ENCODE measurements around the gene ALKBH8. TPM values are rescaled to one million over a fixed set of nuclear protein-coding genes. Genes with fewer than 3 reads are reported as not detected.

ALKBH8 gene
- total and polyA plus RNA-seq, 2 of the 13 experiments (the other 11 are each of a cell fraction or from before 2014, with no cell fraction given): 2.4 to 9.1 TPM

DNA sequence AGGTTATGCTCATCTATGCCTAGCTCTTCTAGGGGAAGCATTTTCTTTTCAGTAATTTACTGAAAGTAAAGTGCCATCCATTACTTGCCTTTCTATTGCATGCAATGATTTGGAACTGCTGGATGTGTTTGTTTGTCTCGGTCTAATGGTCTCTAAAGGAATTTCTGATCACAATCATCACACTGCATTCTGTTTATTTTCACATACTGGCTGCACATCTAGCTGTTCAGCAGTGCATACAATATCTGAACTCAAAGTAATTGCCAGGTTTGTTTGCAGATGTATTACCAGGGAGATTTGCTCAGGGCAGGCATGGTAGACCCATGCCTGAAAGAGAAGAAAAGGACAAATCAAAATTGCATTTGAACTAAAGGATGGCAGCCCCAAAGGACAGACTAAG lies 71.5 kb downstream of the ALKBH8 start (continued):
- TF ChIP-seq, protein P1, sequence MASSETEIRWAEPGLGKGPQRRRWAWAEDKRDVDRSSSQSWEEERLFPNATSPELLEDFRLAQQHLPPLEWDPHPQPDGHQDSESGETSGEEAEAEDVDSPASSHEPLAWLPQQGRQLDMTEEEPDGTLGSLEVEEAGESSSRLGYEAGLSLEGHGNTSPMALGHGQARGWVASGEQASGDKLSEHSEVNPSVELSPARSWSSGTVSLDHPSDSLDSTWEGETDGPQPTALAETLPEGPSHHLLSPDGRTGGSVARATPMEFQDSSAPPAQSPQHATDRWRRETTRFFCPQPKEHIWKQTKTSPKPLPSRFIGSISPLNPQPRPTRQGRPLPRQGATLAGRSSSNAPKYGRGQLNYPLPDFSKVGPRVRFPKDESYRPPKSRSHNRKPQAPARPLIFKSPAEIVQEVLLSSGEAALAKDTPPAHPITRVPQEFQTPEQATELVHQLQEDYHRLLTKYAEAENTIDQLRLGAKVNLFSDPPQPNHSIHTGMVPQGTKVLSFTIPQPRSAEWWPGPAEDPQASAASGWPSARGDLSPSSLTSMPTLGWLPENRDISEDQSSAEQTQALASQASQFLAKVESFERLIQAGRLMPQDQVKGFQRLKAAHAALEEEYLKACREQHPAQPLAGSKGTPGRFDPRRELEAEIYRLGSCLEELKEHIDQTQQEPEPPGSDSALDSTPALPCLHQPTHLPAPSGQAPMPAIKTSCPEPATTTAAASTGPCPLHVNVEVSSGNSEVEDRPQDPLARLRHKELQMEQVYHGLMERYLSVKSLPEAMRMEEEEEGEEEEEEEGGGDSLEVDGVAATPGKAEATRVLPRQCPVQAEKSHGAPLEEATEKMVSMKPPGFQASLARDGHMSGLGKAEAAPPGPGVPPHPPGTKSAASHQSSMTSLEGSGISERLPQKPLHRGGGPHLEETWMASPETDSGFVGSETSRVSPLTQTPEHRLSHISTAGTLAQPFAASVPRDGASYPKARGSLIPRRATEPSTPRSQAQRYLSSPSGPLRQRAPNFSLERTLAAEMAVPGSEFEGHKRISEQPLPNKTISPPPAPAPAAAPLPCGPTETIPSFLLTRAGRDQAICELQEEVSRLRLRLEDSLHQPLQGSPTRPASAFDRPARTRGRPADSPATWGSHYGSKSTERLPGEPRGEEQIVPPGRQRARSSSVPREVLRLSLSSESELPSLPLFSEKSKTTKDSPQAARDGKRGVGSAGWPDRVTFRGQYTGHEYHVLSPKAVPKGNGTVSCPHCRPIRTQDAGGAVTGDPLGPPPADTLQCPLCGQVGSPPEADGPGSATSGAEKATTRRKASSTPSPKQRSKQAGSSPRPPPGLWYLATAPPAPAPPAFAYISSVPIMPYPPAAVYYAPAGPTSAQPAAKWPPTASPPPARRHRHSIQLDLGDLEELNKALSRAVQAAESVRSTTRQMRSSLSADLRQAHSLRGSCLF (CRISPR knock-in tag; IDR thresholded peaks at IDR 0.05; ENCODE audit: borderline replicate concordance): no peak
- TF ChIP-seq, protein P2, sequence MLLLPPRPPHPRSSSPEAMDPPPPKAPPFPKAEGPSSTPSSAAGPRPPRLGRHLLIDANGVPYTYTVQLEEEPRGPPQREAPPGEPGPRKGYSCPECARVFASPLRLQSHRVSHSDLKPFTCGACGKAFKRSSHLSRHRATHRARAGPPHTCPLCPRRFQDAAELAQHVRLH (CRISPR knock-in tag; IDR thresholded peaks at IDR 0.05; ENCODE audit: borderline replicate concordance, low read depth): no peak
- TF ChIP-seq NFE2L1 (CRISPR knock-in tag; IDR thresholded peaks at IDR 0.05; ENCODE audit: borderline replicate concordance) (no peak), GATA4 (IDR thresholded peaks at IDR 0.05; ENCODE audit: borderline replicate concordance, low read depth) (no peak), ARNTL (CRISPR knock-in tag; IDR thresholded peaks at IDR 0.05) (no peak), SMYD3 (CRISPR knock-in tag; IDR thresholded peaks at IDR 0.05) (no peak), MIER3 (CRISPR knock-in tag; IDR thresholded peaks at IDR 0.05; ENCODE audit: borderline replicate concordance) (no peak)
- TF ChIP-seq, protein P3, sequence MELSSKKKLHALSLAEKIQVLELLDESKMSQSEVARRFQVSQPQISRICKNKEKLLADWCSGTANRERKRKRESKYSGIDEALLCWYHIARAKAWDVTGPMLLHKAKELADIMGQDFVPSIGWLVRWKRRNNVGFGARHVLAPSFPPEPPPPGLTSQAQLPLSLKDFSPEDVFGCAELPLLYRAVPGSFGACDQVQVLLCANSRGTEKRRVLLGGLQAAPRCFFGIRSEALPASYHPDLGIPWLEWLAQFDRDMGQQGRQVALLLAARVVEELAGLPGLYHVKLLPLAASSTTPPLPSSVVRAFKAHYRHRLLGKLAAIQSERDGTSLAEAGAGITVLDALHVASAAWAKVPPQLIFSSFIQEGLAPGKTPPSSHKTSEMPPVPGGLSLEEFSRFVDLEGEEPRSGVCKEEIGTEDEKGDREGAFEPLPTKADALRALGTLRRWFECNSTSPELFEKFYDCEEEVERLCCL (CRISPR knock-in tag; IDR thresholded peaks at IDR 0.05; ENCODE audit: borderline replicate concordance): no peak
- TF ChIP-seq, protein P4, sequence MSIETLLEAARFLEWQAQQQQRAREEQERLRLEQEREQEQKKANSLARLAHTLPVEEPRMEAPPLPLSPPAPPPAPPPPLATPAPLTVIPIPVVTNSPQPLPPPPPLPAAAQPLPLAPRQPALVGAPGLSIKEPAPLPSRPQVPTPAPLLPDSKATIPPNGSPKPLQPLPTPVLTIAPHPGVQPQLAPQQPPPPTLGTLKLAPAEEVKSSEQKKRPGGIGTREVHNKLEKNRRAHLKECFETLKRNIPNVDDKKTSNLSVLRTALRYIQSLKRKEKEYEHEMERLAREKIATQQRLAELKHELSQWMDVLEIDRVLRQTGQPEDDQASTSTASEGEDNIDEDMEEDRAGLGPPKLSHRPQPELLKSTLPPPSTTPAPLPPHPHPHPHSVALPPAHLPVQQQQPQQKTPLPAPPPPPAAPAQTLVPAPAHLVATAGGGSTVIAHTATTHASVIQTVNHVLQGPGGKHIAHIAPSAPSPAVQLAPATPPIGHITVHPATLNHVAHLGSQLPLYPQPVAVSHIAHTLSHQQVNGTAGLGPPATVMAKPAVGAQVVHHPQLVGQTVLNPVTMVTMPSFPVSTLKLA (IDR thresholded peaks at IDR 0.05): no peak
